HG03469 (cell line): Measurements from ENCODE around the gene FAM118B.
"Not testable (repeated sequence)": the region's sequence is repeated elsewhere in the genome, so short reads cannot be mapped to it uniquely, and the experiment has no call there.

Experiments used
- ATAC-seq: cut with Tn5 transposase; IDR thresholded peaks from one replicate; pipeline ENCODE4 v1.9.1; 2021; ENCODE audit warnings: mild to moderate bottlenecking, moderate library complexity, moderate number of reproducible peaks; ENCODE audit not compliant: unreplicated experiment

Gene FAM118B

DNA sequence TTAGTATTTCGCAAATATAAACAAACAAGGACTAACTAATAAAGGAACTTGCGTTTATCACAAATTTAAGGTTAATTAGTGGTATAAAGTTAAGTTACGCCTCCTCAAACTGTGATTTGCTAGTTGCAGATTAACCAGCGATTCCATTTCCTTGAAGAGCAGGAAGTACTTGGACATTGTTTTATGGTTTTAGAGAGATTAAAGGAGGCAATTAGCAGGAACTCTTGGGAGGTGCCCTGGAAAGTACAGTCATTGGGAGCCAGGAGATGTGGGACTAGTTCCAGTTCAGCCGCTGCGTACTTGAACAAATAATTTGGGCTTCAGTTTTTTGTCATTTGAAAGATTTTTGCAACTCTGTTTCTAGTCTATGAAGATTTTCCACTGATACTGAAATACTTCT lies 3.3 kb downstream of the FAM118B start:
- ATAC-seq, result no peak

DNA sequence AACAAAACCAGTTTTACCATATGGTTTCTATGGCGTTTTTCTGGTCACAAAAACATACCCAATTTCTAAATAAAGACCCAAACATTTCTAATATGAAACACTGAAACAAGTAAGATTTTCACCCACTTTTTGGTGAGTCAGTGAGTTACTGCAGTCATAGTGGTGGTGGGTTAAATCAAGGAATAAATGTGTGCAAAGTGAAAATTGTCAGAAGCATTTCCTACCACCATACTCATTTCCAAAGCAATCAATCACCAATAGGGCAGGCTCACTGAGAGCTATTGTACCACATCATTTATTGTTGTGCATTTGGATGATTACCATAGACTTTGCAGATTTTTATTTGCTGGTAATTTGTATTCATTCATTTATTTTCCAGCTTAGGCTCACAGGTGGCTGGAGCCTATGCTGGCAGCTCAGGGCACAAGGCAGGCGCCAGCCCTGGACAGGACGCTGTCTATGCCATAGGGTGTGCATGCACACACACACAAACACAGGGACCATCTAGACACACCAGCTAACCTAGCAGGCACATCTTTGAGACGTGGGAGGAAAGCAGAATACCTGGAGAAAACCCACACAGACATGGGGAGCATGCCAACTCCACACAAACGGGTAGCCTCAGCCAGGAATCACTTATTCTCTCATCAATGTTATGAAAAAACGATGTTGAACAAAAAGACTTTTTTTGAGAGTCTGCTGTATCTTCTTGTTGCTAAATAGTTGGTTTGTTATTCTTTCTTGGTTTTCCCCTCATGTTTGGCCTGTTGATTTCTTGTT lies 5.1 kb downstream of the FAM118B start:
- ATAC-seq, result no peak

- no peak for ATAC-seq
Observed at GRCh38 chr11:126217491-126217890, 5.9 kb downstream of the FAM118B start.

- ATAC-seq, result no peak
Observed at GRCh38 chr11:126219547-126219946, 8.0 kb downstream of the FAM118B start.

DNA sequence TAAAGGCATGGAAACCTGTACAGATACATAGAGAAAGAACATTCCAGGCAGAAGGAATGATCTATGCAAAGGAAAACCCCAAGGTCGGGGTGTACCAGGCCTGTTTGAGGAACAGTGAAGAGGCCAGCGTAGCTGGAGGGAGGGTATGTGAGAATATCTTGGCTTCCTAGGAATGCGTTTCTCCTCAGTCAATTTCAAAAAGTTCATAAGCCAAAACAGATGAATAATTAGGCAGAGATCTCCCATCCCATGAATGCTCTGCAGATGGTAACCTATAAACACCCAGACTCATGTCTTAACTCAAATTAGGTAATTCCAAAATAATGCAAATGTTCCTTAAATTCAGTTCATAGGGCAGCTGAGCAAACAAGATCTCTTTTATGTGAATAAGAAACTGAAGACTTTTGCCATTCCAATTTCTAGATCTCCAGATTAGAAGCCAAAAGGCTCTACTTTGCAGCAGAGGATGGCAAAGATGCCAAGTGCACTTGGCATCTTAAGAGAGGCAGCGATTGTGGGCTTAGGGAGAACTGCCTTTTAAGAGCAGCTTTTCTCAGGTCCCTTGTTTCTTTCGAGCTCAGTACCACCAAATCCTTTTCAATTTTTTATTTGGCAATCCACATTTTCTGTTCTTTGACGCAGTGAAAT lies 13.2 kb downstream of the FAM118B start:
- ATAC-seq, result no peak

- no peak for ATAC-seq
Observed at GRCh38 chr11:126225295-126225665, 13.7 kb downstream of the FAM118B start.

GRCh38 chr11:126226334-126227084 lies 14.9 kb downstream of the FAM118B start:
- no peak for ATAC-seq

DNA sequence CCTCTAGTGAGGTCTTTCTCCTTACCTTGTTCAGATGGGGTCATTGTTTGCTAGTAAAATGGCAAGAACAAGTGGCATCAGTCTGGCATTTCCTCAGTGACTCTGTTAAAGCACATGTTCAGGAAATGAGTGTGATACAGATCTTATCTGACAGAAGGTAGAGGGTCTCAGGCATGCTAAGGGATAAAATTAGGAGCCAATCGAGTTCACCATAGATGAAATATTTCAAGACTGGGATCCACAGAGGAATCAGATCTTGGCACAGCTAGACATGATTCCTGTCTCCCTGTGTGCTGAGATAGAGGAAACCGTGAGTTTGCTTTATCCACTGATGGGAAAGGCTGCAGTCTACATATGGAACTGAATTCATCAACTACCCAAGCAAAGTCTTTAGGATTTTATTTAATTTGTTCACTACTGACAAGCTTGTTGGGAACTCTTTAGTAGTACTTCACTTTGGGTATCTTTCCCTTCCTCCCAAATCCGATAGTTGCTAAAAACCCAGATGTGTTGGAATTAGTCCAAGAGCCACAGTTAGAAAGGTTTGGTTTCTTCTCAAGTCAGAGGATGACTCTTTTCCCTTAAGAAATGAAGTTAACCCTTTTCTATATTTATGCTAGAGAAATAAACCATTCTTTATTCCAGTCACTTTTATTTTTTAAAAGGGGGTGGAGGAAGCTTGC lies 18.4 kb downstream of the FAM118B start:
- no peak for ATAC-seq

DNA sequence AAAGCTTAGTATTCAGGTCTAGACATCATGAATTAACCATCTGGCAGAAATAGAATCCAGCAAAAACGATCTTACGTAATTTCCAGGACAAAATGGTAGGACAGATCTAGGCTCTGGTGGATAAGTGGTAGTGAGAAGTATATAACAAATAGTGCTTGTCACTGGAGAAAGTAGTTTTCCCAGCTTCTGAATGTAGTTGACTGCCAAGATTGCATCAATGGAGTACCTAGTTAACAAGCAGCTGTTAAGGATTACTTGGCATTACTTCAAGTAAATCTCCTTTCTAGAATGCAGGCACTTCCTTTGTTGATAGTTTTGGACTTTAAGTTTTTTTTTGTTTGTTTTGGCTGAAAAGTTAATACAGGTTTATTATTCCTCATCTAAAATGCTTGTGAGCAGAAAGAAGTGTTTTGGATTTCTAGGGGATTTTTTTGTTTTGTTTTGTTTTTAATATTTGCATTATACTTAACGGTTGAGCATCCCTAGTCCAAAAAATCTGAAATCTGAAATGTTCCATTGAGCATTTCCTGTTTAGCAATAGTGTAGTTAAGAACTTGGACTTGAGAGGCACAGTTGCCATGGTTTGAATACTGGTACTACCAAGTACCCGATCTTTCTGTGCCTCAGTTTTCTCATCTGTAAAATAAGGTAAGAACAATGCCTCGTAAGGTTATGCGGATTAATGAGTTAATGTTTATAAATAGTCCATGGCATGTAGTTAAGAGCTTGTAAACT lies 20.3 kb downstream of the FAM118B start:
- ATAC-seq, result no peak

GRCh38 chr11:126232683-126233082 lies 21.1 kb downstream of the FAM118B start:
- ATAC-seq, result no peak

DNA sequence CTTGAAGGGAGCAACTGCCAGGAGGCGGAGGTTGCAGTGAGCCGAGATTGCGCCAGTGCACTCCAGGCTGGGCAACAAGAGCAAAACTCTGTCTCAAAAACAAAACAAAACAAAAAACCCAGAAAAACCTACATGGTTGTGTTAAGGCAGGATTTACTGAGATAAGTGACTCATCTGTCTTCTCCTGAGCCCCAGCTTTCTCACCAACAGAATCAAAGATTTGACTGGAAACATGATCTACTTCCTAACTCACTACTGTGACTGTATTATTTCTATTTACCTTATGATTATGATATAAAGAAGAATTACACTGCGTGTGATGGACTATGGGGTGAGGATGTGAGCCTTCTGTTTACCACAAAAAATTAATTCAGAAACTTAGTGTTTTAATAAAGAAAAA lies 21.8 kb downstream of the FAM118B start:
- no peak for ATAC-seq

DNA sequence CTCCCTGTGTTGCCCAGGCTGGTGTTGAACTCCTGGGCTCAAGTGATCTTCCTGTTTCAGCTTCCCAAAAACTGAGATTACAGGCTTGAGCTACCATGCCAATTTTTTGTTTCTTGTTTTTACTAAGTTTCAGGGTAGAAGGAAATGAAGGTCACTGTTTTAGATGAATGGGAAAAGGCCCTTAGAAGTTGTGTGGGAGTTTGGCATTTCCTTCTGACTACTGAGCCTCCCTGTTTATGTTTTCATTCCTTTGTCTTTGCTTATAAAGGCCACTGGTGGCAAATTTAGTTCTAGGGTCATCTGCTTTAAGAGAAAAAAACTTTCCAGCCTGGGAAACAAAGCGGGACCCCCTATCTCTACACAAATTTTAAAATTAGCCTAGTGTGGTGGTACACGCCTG lies 35.1 kb downstream of the FAM118B start:
- no peak for ATAC-seq

DNA sequence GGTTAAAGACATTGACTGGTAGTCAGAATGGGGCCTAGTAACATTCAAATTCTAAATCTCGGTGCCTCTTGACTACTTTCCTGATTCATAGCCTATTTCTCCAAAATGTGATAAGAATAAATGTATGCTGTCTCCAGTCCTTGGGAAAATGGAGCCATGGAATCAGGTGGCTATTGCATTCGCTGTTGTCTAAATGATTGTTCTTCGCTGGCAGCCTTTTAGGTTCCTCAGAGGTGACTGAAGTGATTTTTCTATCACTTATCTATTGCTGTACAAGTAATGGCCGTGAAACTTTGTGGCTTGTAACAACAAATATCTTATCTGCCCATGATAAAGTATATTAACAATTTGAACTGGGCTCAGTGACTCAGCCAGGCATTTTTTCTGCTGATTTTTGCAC lies 41.7 kb downstream of the FAM118B start:
- no peak for ATAC-seq

- no peak for ATAC-seq
Observed at GRCh38 chr11:126254819-126255218, 43.2 kb downstream of the FAM118B start.

DNA sequence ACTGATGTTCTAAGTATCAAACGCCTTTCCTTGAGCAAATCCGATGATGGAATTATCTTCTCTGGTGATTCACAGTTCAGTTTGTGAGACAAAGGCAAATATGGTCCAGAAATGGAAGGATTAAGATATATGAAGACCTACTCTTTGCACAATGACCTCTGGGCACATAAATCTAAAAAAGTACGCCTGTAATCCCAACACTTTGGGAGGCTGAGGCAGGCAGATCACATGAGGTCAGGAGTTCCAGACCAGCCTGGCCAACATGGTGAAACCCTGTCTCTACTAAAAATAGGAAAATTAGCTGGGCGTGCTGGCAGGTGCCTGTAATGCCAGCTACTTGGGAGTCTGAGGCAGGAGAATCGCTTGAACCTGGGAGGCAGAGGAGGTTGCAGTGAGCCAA lies 43.9 kb downstream of the FAM118B start:
- not testable (repeated sequence) for ATAC-seq

GRCh38 chr11:126256216-126256615 lies 44.6 kb downstream of the FAM118B start:
- ATAC-seq, result no peak

- no peak for ATAC-seq
Observed at GRCh38 chr11:126257144-126257543, 45.6 kb downstream of the FAM118B start.

- no peak for ATAC-seq
Observed at GRCh38 chr11:126257764-126258163, 46.2 kb downstream of the FAM118B start.

GRCh38 chr11:126262216-126262615 lies 50.6 kb downstream of the FAM118B start:
- ATAC-seq, result no peak

DNA sequence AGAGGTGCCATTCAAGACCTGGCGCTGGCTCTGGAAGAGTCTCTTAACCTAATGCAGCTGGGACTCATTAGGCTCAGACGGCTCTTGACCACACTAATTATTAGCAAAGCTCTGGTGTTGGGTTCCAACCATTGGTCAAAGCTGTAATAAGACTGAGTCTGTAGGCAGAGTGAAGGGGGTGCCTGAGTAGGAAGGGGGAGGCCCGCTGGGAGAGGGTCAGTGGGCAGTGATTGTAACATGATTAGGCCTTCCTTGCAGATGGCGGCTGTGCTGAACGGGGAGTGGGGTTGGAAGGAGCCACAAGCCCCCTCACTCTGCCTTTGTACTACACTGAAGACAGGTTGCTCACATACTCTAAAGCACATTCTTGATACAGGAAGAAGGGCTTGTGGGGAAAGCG lies 51.9 kb downstream of the FAM118B start:
- no peak for ATAC-seq

DNA sequence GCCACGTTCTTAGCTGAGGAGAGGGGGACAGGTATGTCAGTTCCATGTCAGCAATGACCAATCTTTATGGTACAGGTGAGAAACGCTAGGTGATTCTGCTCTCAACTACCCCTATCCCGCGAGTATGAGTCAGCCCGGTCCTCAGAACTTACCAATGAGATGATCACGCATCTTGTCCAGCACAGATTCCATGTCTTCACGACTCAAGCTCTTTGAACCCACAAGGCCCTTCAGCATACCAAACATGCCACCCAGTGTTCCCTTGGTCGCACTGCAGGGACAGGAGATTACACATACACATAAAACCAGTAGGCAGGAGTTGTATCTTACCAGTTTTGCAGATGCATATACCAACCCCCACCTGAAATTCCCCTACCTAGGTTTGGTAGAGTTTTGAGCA lies 54.2 kb downstream of the FAM118B start:
- no peak for ATAC-seq
